Measurements from ENCODE around the gene KCNJ16.

DNA sequence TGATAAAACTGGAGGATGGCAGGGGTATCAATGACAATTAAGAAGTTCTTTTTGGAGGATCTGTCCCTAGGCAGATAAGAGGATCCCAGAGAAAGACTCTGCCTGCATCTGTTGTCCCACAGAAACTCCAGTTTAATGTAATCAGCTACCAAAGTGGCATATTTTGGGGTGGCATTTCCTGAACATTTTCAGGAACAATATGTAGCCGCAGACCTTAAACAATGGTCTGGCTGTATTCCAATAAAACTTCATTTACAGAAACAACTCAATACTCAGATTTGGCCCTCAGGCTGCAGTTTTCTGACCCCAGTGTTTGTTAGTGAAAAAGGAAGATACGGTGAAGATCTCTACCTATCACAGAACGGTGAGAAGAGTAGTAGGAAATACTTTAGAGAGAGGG lies 46.1 kb downstream of the KCNJ16 start:
- TF ChIP-seq, protein P1, sequence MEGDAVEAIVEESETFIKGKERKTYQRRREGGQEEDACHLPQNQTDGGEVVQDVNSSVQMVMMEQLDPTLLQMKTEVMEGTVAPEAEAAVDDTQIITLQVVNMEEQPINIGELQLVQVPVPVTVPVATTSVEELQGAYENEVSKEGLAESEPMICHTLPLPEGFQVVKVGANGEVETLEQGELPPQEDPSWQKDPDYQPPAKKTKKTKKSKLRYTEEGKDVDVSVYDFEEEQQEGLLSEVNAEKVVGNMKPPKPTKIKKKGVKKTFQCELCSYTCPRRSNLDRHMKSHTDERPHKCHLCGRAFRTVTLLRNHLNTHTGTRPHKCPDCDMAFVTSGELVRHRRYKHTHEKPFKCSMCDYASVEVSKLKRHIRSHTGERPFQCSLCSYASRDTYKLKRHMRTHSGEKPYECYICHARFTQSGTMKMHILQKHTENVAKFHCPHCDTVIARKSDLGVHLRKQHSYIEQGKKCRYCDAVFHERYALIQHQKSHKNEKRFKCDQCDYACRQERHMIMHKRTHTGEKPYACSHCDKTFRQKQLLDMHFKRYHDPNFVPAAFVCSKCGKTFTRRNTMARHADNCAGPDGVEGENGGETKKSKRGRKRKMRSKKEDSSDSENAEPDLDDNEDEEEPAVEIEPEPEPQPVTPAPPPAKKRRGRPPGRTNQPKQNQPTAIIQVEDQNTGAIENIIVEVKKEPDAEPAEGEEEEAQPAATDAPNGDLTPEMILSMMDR (conservative IDR thresholded peaks at IDR 0.05), result no peak
- no peak for TF ChIP-seq ZFX (IDR thresholded peaks at IDR 0.05)
